Measurements from ENCODE around the gene MAEL. TPM values are rescaled to one million over a fixed set of nuclear protein-coding genes. Genes with fewer than 3 reads are reported as not detected.
A peak's percentile ranks its signal among the peaks of the same experiment; 100 is the strongest.

Gene MAEL
- total and polyA plus RNA-seq, 2 experiments from 2014 or later = 0.76 to 0.95 TPM

- Histone ChIP-seq H3K27ac (ENCODE audit: low read depth) (no peak overlapping the region), H4K20me1 (replicated peaks; ENCODE audit: insufficient read depth) (no peaks in the 10 kb centered on the region), H3K4me2 (peak overlapping the region; percentile 56), H3K79me2 (replicated peaks; ENCODE audit: insufficient read depth) (no peaks in the 10 kb centered on the region), H3K4me1 (ENCODE audit: insufficient read depth) (peaks cover 16% of the 10 kb centered on the region; the same call in 1 of the 2 replicates), H3K27me3 (ENCODE audit: insufficient read depth) (no peaks in the 10 kb centered on the region), H3K4me3 (peak overlapping the region; percentile 34), H2AFZ (peak overlapping the region; percentile 87), H3K9me2 (ENCODE audit: insufficient read depth) (no peaks in the 10 kb centered on the region), H3F3A (replicated peaks; ENCODE audit: low read depth) (no peaks in the 10 kb centered on the region), H3K36me3 (ENCODE audit: insufficient read depth) (no peaks in the 10 kb centered on the region)
- TF ChIP-seq POLR2AphosphoS5 (IDR thresholded peaks at IDR 0.05; ENCODE audit: low read depth) = no peak
- TF ChIP-seq EZH2 (IDR thresholded peaks at IDR 0.05; ENCODE audit: low read depth, unreplicated experiment) = no peak
- TF ChIP-seq STAT1 (IDR thresholded peaks at IDR 0.05; ENCODE audit: unreplicated experiment) = no peak
- TF ChIP-seq ZNF114 (CRISPR knock-in tag; IDR thresholded peaks at IDR 0.05) = no peak
- TF ChIP-seq ZNF331 (CRISPR knock-in tag; IDR thresholded peaks at IDR 0.05; ENCODE audit: low read depth) = no peak
- no peak for TF ChIP-seq JUNB (IDR thresholded peaks at IDR 0.05; ENCODE audit: unreplicated experiment)
- TF ChIP-seq REST (IDR thresholded peaks at IDR 0.05; ENCODE audit: unreplicated experiment) = no peak
- no peak for TF ChIP-seq CREB1 (CRISPR knock-in tag; IDR thresholded peaks at IDR 0.05; ENCODE audit: low read depth)
- TF ChIP-seq ETS1 (IDR thresholded peaks at IDR 0.05) = no peak
- TF ChIP-seq EZH2phosphoT487 (IDR thresholded peaks at IDR 0.05; ENCODE audit: unreplicated experiment) = no peak
- Mint-ChIP-seq H3K4me3 (peak overlapping the region; percentile 59; the same call in 1 of the 3 replicates), H3K36me3 (ENCODE audit: low read depth) (no peaks in the 10 kb centered on the region), H3K4me1 (peaks cover 17% of the 10 kb centered on the region), H3K27ac (no peak overlapping the region), H3K9me3 (no peaks in the 10 kb centered on the region), H3K27me3 (ENCODE audit: insufficient read depth, low read depth, poor library complexity) (peaks cover 12% of the 10 kb centered on the region)
- DNase-seq (ENCODE audit: low spot score) (no peak), ATAC-seq (no peak)
These were observed 70.7 kb downstream of the MAEL start for GRCh38 chr1:167059809-167060107.

- no peak for TF ChIP-seq POLR2AphosphoS5 (IDR thresholded peaks at IDR 0.05; ENCODE audit: low read depth)
- TF ChIP-seq REST (IDR thresholded peaks at IDR 0.05; ENCODE audit: unreplicated experiment) = no peak
- no peak for TF ChIP-seq NANOG (IDR thresholded peaks at IDR 0.05; ENCODE audit: borderline replicate concordance)
- TF ChIP-seq CTCF (conservative IDR thresholded peaks at IDR 0.05; ENCODE audit: low read depth in 2 of 2) = peak; percentile 29 to 38; a peak in 3 of 4 replicates
- TF ChIP-seq STAT1 (IDR thresholded peaks at IDR 0.05; ENCODE audit: unreplicated experiment) = no peak
- no peak for TF ChIP-seq ZNF114 (CRISPR knock-in tag; IDR thresholded peaks at IDR 0.05)
- TF ChIP-seq CREB1 (CRISPR knock-in tag; IDR thresholded peaks at IDR 0.05; ENCODE audit: low read depth) = no peak
- ATAC-seq = peak; percentile 46
- H3K9me3 Mint-ChIP-seq = no peaks in the 10 kb centered on the region
These were observed 71.3 kb downstream of the MAEL start for GRCh38 chr1:167060141-167061072.

More at GRCh38 chr1:167060141-167061072, 71.3 kb downstream of the MAEL start:
- H3K4me1 Mint-ChIP-seq = peaks cover 17% of the 10 kb centered on the region
- H3K4me3 ChIP-seq = no peak overlapping the region
- no peaks in the 10 kb centered on the region for H3K36me3 Mint-ChIP-seq (ENCODE audit: low read depth)
- no peak overlapping the region for H3K27ac Mint-ChIP-seq
- no peaks in the 10 kb centered on the region for H3F3A ChIP-seq (replicated peaks; ENCODE audit: low read depth)
- peaks cover 13% of the 10 kb centered on the region for H3K27me3 Mint-ChIP-seq (ENCODE audit: insufficient read depth, low read depth, poor library complexity)
- peak overlapping the region; percentile 23; the same call in 1 of the 2 replicates for H2AFZ ChIP-seq
- H3K27ac ChIP-seq (ENCODE audit: low read depth) = no peak overlapping the region
- peak; percentile 59 for DNase-seq (ENCODE audit: low spot score)
- H4K20me1 ChIP-seq (replicated peaks; ENCODE audit: insufficient read depth) = no peaks in the 10 kb centered on the region
- H3K79me2 ChIP-seq (replicated peaks; ENCODE audit: insufficient read depth) = no peaks in the 10 kb centered on the region
- H3K27me3 ChIP-seq (ENCODE audit: insufficient read depth) = no peaks in the 10 kb centered on the region
- no peak overlapping the region; the same call in 2 of the 3 replicates for H3K4me3 Mint-ChIP-seq
- peaks cover 16% of the 10 kb centered on the region; the same call in 1 of the 2 replicates for H3K4me1 ChIP-seq (ENCODE audit: insufficient read depth)
- H3K9me2 ChIP-seq (ENCODE audit: insufficient read depth) = no peaks in the 10 kb centered on the region
- no peak overlapping the region for H3K4me2 ChIP-seq
- H3K36me3 ChIP-seq (ENCODE audit: insufficient read depth) = no peaks in the 10 kb centered on the region
